Psoas muscle (tissue), 8 donors: Measurements from ENCODE around the gene ZEB2. TPM values are rescaled to one million over a fixed set of nuclear protein-coding genes. Genes with fewer than 3 reads are reported as not detected.

Source experiments
- ATAC-seq, 4 donors: fragments of 200-7000 bp; cut with Tn5 transposase; one replicate each; pipeline ENCODE4 v1.9.1; 2020; ENCODE audit warnings: moderate library complexity in 3 of 4, mild to moderate bottlenecking in 2 of 4
- DNase-seq, 2 donors: peaks; one replicate each; pipeline ENCODE4 v3.0.0-alpha.2; 2020
- H3K27ac ChIP-seq: fragments of 200-600 bp; one replicate; pipeline ENCODE4 v1.8.0; 2022
- H3K27me3 ChIP-seq, 3 donors: fragments of 200-600 bp in 1 of 3; one replicate each; pipeline versions ENCODE4 v1.6.1 to v1.8.0; 2013 to 2022; ENCODE audit warnings: low read length in 2 of 3, mild to moderate bottlenecking in 2 of 3, moderate library complexity in 1 of 3; ENCODE audit not compliant: insufficient read depth in 3 of 3
- H3K36me3 ChIP-seq, 2 donors: fragments of 200-600 bp in 1 of 2; one replicate each; pipeline versions ENCODE4 v1.6.1 to v1.8.0; 2013 to 2022; ENCODE audit warnings: low read depth in 1 of 2, mild to moderate bottlenecking in 1 of 2, moderate library complexity in 1 of 2; ENCODE audit not compliant: insufficient read depth in 1 of 2
- H3K4me1 ChIP-seq: fragments of 200-600 bp; one replicate; pipeline ENCODE4 v1.8.0; 2022
- H3K4me3 ChIP-seq: fragments of 200-600 bp; one replicate; pipeline ENCODE4 v1.8.0; 2022; ENCODE audit warnings: mild to moderate bottlenecking
- H3K9me3 ChIP-seq: fragments of 200-600 bp; one replicate; pipeline ENCODE4 v1.8.0; 2022
- WGBS, 3 donors: extraction: QIAGEN DNeasy Blood & Tissue Kit; methylation state at CpG; one replicate each; pipeline versions ENCODE4 v1.1.6 to v1.1.7; 2013; 5-methylcytosine and 5-hydroxymethylcytosine counted together
- intact Hi-C, 2 donors: fragments of 100-400 bp; cut with DNase I; formaldehyde crosslinking; loops; one replicate each; pipeline versions ENCODE4 v1.11.0 to v1.14.2; 2022
- polyA plus RNA-seq, 3 donors: library from polyadenylated mRNA; stranded (reverse); fragments of 200-250 nt; gene quantifications; one replicate each; pipeline ENCODE4 v1.2.3, GENCODE V29; 2013
- total RNA-seq, 4 donors: library from RNA; stranded (reverse); fragmentation: NEBNext Ultra II Directional in 2 of 4; extraction: Animal tissue kit (Norgen Biotek cat#: 25700) in 2 of 4; gene quantifications; one replicate each; pipeline versions ENCODE4 v1.2.1 to v1.2.4, GENCODE V29; 2021 to 2023
- TF ChIP-seq, protein P1 (sequence below): fragments of 200-600 bp; IDR thresholded peaks from one replicate; pipeline ENCODE4 v1.8.0; 2022; ENCODE audit warnings: antibody characterized with exemption
- donor health status: healthy with polysubstance abuse.
- donor health status: DM: no; HTN: no; CAD: no; lungs with moderate emphysema.
- donor health status: Bipolar disorder and iron deficiency.
- donor health status: healthy.
- donor health status: DM: yes; HTN: yes; CAD: no.
- donor health status: DM: no; HTN: no; CAD: no.
- donor health status: DM: no; HTN: no; CAD: no.
- donor health status: DM: yes; HTN: yes; CAD: no.

ZEB2 gene
- total and polyA plus RNA-seq, 7 donors, result 11.6 to 48.7 (median 23.3) TPM

GRCh38 chr2:144358979-144359541, 160.9 kb downstream of the ZEB2 start:
- Histone ChIP-seq H3K27ac (peak overlapping the region; percentile 2), H3K4me1 (no peaks in the 10 kb centered on the region), H3K4me3 (no peak overlapping the region), H3K9me3 (no peaks in the 10 kb centered on the region), H3K27me3 (no peaks in the 10 kb centered on the region), H3K36me3 (no peaks in the 10 kb centered on the region)
- TF ChIP-seq, protein P1, sequence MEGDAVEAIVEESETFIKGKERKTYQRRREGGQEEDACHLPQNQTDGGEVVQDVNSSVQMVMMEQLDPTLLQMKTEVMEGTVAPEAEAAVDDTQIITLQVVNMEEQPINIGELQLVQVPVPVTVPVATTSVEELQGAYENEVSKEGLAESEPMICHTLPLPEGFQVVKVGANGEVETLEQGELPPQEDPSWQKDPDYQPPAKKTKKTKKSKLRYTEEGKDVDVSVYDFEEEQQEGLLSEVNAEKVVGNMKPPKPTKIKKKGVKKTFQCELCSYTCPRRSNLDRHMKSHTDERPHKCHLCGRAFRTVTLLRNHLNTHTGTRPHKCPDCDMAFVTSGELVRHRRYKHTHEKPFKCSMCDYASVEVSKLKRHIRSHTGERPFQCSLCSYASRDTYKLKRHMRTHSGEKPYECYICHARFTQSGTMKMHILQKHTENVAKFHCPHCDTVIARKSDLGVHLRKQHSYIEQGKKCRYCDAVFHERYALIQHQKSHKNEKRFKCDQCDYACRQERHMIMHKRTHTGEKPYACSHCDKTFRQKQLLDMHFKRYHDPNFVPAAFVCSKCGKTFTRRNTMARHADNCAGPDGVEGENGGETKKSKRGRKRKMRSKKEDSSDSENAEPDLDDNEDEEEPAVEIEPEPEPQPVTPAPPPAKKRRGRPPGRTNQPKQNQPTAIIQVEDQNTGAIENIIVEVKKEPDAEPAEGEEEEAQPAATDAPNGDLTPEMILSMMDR, result no peak
- 70 to 79% (median 71%) methylated on average over 4 of the region's 4 CpGs for whole genome bisulfite sequencing, 3 donors
- no peak for ATAC-seq
- DNase-seq, result no peak
- intact Hi-C loops, result no loop called here

DNA sequence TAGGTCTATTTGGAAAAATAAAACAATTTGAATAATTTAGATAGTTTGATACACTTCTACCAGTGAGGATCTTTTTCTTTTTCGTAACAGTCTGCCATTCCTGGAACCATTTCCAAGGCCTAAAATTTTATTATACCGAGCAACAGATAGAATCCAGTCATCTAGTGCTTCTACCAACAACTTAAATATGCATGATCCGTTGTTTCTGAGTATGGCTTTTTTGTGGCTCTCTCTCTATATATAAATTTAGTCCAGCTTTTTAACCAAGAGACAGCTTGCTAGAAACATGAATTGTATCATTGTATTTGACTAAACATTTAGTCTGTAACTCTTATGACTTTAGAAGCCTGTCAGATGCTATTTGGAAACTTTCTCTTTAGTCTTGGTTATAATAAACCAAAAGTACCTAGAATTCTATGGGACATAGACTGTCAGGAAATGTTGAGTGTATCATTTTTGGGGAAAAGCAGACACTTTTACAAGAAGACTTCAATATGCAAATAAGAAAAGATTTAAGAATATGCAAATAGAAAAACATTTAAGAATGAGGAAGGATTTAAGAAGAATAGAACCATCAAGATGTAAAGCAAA, 161.4 kb downstream of the ZEB2 start:
- Histone ChIP-seq H3K27ac (peak overlapping the region; percentile 2), H3K4me3 (no peak overlapping the region), H3K27me3 (no peaks in the 10 kb centered on the region), H3K4me1 (no peaks in the 10 kb centered on the region), H3K36me3 (no peaks in the 10 kb centered on the region), H3K9me3 (no peaks in the 10 kb centered on the region)
- TF ChIP-seq, protein P1, result no peak
- WGBS, 3 donors, result 47 to 69% (median 53%) methylated on average over 3 of the region's 3 CpGs
- intact Hi-C loops, result no loop called here
- no peak for ATAC-seq
- no peak for DNase-seq

DNA sequence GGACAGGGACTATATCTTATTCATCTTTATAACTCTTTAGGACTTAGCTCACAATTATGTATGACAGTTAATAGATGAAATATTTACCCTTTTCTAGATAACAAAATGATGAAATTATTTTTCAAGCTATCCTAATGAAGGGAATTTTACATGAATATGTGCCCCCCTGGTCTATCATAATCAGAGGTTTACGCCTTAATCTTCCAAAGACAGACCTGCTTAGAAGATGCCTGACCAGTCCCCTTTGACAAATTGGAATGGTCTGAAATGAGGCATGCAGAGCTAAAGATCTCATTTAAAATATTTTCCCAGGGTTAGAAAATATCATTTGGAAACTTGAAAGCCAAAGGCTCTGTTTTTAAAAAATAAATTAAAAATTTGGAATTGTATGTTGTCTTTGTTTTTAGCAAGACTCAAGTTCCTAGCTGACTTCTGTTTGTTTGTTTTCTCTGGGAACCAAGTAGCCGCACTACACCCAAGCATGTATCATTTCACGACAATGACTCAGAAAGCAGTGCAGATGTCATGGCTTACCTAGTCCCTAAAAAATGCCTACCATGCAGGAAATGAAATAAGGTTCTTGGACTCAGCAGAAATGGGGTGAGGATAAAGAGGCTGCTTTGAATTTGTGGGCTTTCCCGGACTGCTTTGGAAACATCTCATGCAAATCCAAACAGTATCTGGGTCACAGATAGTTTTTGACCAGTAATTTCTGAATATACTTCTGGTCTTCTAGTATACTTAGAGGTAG, 162.1 kb downstream of the ZEB2 start:
- Histone ChIP-seq H3K4me3 (no peak overlapping the region), H3K4me1 (no peaks in the 10 kb centered on the region), H3K27ac (peak overlapping the region; percentile 2), H3K27me3 (no peaks in the 10 kb centered on the region), H3K9me3 (no peaks in the 10 kb centered on the region), H3K36me3 (no peaks in the 10 kb centered on the region)
- 50 to 59% (median 54%) methylated on average over 4 of the region's 4 CpGs for WGBS, 3 donors
- TF ChIP-seq, protein P1, result no peak
- DNase-seq (no peak), ATAC-seq (peak; percentile 57 to 74 (median 65))
- intact Hi-C loops, result no loop called here

DNA sequence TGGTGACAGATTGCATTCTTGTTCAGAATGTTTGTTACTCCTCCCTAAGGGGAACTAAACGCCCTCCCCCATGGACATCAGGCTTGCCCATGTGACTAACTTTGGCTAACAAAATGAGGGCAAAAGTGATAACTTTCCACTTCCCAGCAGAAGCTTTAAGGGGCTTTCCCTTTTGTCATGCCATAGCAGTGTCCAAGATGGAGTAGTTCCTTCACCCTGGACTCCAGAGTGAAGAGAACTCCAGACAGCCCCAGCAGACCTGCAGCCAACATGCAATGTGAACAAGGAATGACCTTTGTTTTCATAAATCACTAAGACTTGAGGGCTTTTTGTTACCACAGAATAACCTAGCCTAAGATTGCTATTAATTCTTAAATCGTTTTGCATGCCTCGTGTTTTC, 163.5 kb downstream of the ZEB2 start:
- no peak overlapping the region for H3K27ac ChIP-seq
- H3K27me3 ChIP-seq, result no peaks in the 10 kb centered on the region
- TF ChIP-seq, protein P1, result no peak
- no peak for DNase-seq
- intact Hi-C loops, result no loop called here
- WGBS, 3 donors, result 72 to 90% (median 73%) methylated on average over 3 of the region's 3 CpGs
- H3K4me3 ChIP-seq, result no peak overlapping the region
- no peaks in the 10 kb centered on the region for H3K36me3 ChIP-seq
- no peak for ATAC-seq
- no peaks in the 10 kb centered on the region for H3K4me1 ChIP-seq
- H3K9me3 ChIP-seq, result no peaks in the 10 kb centered on the region
